ENCODE results near the gene FAM241B.

GRCh38 chr10:69636626-69637605, 6.9 kb downstream of the FAM241B start:
- TF ChIP-seq CREB1 (IDR thresholded peaks at IDR 0.05; ENCODE audit: low read depth) (no peak), REST (IDR thresholded peaks at IDR 0.05; ENCODE audit: low read depth) (no peak), RAD21 (IDR thresholded peaks at IDR 0.05; ENCODE audit: low read depth) (peak; percentile 49; the same call in 1 of the 2 replicates), TCF12 (IDR thresholded peaks at IDR 0.05; ENCODE audit: low read depth) (no peak), MAX (IDR thresholded peaks at IDR 0.05) (no peak)
